ENCODE results near the gene SPATA31E1. TPM values are rescaled to one million over a fixed set of nuclear protein-coding genes. Genes with fewer than 3 reads are reported as not detected.
"Not testable (repeated sequence)": the region's sequence is repeated elsewhere in the genome, so short reads cannot be mapped to it uniquely, and the experiment has no call there.

The SPATA31E1 gene
- total and polyA plus RNA-seq, 12 donors: not detected

- Histone ChIP-seq H3K27me3 (peaks cover 0 to 9% (median 0%) of the 10 kb centered on the region in 7 donors), H3K4me1 (no peaks in the 10 kb centered on the region), H3K9me3 (peaks cover 0 to 10% (median 0%) of the 10 kb centered on the region in 11 donors), H3K4me3 (no peak overlapping the region), H3K27ac (no peak overlapping the region), H3K36me3 (no peaks in the 10 kb centered on the region)
- 82 to 87% methylated on average over 4 of the region's 4 CpGs for WGBS, 2 donors
- ATAC-seq: no peak
- intact Hi-C loops (cut with DNase I): no loop called here
- no peak for DNase-seq
- no peak for TF ChIP-seq CTCF (IDR thresholded peaks at IDR 0.05)
Measured at GRCh38 chr9:87892956-87893355, 10.3 kb downstream of the SPATA31E1 start.

GRCh38 chr9:87894998-87895625, 12.4 kb downstream of the SPATA31E1 start:
- H3K4me1 ChIP-seq: no peaks in the 10 kb centered on the region
- 69 to 77% methylated on average over 4 of the region's 4 CpGs for WGBS, 2 donors
- H3K4me3 ChIP-seq: no peak overlapping the region
- H3K36me3 ChIP-seq: no peaks in the 10 kb centered on the region
- no peak overlapping the region for H3K27ac ChIP-seq
- ATAC-seq (no peak), DNase-seq (no peak)
- TF ChIP-seq CTCF (IDR thresholded peaks at IDR 0.05): no peak
- intact Hi-C loops (cut with DNase I): no loop called here
- peaks cover 0 to 16% (median 0%) of the 10 kb centered on the region in 7 donors for H3K27me3 ChIP-seq
- peaks cover 0 to 10% (median 0%) of the 10 kb centered on the region in 11 donors for H3K9me3 ChIP-seq

- H3K9me3 ChIP-seq: peaks cover 0 to 12% (median 0%) of the 10 kb centered on the region in 11 donors
- ATAC-seq: no peak
- intact Hi-C loops (cut with DNase I): no loop called here
- DNase-seq: no peak
- H3K4me3 ChIP-seq: no peak overlapping the region
- H3K27me3 ChIP-seq: peaks cover 0 to 21% (median 0%) of the 10 kb centered on the region in 7 donors
- H3K36me3 ChIP-seq: no peaks in the 10 kb centered on the region
- H3K4me1 ChIP-seq: no peaks in the 10 kb centered on the region
- no peak for TF ChIP-seq CTCF (IDR thresholded peaks at IDR 0.05)
- H3K27ac ChIP-seq: no peak overlapping the region
Measured at GRCh38 chr9:87896891-87897290, 14.2 kb downstream of the SPATA31E1 start.

- H3K4me3 ChIP-seq: no peak overlapping the region
- no peaks in the 10 kb centered on the region for H3K36me3 ChIP-seq
- peaks cover 0 to 25% (median 2%) of the 10 kb centered on the region in 11 donors for H3K9me3 ChIP-seq
- intact Hi-C loops (cut with DNase I): no loop called here
- H3K27me3 ChIP-seq: peaks cover 0 to 21% (median 0%) of the 10 kb centered on the region in 7 donors
- no peak overlapping the region for H3K27ac ChIP-seq
- DNase-seq (no peak), ATAC-seq (no peak)
- no peaks in the 10 kb centered on the region for H3K4me1 ChIP-seq
- TF ChIP-seq CTCF (IDR thresholded peaks at IDR 0.05): no peak
Measured at GRCh38 chr9:87898151-87898550, 15.5 kb downstream of the SPATA31E1 start.

- H3K36me3 ChIP-seq; H3K27ac ChIP-seq; H3K4me3 ChIP-seq; ATAC-seq; DNase-seq; H3K4me1 ChIP-seq; intact Hi-C loops (cut with DNase I): not testable (repeated sequence)
- WGBS, 2 donors: 92 to 97% methylated on average over 11 of the region's 11 CpGs
- Histone ChIP-seq H3K9me3 (peaks cover 0 to 38% (median 4%) of the 10 kb centered on the region in 11 donors), H3K27me3 (peaks cover 0 to 14% (median 0%) of the 10 kb centered on the region in 7 donors)
Measured at GRCh38 chr9:87902371-87902770, 19.7 kb downstream of the SPATA31E1 start.
